ENCODE results near the gene BEST1.
A peak's percentile ranks its signal among the peaks of the same experiment; 100 is the strongest.

BEST1 gene

DNA sequence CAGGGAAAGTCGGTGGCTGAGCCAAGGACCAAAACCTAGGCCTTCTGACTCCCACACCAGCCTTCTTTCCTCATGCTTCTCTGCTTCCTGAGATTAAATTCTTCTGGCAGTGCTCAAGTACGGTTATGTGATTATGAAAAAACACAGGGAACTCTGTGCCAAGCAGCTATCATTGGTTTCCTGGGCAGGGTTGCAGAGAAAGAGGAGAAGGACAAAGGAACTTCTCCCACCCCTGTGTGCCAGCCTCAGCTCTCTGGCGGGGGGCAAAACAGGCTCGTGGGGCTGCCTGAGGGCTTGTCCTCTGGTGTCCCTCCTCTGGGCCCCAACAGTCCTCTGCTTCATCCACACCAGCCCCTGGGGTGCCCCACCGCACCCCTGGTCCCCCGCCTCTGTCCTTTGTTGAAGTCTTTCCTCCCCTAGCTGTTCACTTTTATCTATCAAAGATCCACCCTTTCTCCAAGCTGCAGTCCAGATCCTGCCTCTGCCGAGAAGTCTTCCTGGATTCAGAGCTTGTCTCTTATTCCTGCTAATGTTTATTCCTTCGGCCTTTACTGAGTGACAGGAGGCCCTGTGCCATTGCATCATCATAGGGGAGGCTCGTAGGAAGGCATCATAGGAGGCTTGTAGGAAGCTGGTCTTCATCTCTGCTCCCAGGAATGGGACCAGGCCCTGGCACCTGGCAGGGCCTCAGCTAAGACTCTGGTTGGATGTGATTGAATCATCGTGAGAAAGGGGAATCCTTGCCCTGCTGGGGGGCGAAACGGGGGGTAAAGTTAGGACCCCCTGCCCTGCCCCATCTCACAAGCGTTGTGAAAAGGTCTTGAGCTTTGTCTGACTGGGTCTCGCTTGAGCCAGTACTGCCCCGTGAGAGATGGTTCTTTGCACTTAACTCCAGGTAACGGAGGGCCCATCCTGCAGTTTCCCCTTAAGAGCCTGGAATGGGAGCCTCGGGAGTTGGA, 28.8 kb downstream of the BEST1 start:
- Histone ChIP-seq H3K36me3 (no peaks in the 10 kb centered on the region), H3K9me3 (no peaks in the 10 kb centered on the region), H3K27ac (peak overlapping the region; percentile 1), H3K4me3 (ENCODE audit: low read depth in 1 of 2, low read length in 1 of 2) (no peak overlapping the region), H3K27me3 (peaks cover 45% of the 10 kb centered on the region), H3K4me1 (ENCODE audit: control insufficient read depth in 1 of 2, insufficient read depth in 1 of 2, low read depth in 1 of 2, low read length in 1 of 2) (peaks cover under 1 to 8% of the 10 kb centered on the region in 2 experiments)
- TF ChIP-seq, protein P1, sequence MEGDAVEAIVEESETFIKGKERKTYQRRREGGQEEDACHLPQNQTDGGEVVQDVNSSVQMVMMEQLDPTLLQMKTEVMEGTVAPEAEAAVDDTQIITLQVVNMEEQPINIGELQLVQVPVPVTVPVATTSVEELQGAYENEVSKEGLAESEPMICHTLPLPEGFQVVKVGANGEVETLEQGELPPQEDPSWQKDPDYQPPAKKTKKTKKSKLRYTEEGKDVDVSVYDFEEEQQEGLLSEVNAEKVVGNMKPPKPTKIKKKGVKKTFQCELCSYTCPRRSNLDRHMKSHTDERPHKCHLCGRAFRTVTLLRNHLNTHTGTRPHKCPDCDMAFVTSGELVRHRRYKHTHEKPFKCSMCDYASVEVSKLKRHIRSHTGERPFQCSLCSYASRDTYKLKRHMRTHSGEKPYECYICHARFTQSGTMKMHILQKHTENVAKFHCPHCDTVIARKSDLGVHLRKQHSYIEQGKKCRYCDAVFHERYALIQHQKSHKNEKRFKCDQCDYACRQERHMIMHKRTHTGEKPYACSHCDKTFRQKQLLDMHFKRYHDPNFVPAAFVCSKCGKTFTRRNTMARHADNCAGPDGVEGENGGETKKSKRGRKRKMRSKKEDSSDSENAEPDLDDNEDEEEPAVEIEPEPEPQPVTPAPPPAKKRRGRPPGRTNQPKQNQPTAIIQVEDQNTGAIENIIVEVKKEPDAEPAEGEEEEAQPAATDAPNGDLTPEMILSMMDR (IDR thresholded peaks at IDR 0.05) = no peak

DNA sequence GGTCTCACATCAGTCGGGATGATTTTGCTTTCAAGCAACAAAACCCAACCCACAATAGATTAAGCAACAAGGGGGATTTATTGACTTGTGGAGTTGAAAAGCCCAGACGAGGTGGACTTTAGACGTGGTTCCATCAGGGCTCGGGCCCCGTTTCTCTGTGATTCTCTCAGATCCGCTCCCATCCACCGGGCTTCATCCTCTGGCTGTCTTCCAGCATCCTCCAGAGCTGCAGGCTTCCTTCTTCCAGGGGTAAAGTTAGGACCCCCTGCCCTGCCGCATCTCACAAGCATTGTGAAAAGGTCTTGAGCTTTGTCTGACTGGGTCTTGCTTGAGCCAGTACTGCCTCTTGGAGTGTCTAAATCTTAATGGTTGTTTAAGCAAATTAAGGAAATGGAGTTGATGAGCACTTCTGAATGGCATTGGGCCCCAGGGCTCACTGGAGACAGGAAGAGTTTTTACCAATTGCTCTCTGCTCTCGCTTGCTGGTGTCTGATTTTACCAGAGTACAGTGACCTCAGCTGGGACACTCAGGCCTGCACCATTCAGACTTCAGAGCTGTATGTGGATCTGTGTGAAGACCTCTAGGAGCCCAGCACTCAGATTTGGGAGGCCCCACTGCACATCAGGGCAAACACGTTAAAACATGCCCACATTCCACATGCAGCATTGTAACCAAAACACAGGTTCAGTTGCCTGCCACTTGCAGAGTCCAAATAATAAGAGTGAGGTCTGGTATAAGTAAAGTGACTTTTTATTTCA, 30.8 kb downstream of the BEST1 start:
- no peaks in the 10 kb centered on the region for H3K36me3 ChIP-seq
- H3K9me3 ChIP-seq = no peaks in the 10 kb centered on the region
- peaks cover 28% of the 10 kb centered on the region for H3K27me3 ChIP-seq
- no peak overlapping the region for H3K27ac ChIP-seq
- H3K4me3 ChIP-seq (ENCODE audit: low read depth in 1 of 2, low read length in 1 of 2) = no peak overlapping the region
- peaks cover 0 to 5% of the 10 kb centered on the region in 2 experiments for H3K4me1 ChIP-seq (ENCODE audit: control insufficient read depth in 1 of 2, insufficient read depth in 1 of 2, low read depth in 1 of 2, low read length in 1 of 2)
- TF ChIP-seq, protein P1 (IDR thresholded peaks at IDR 0.05) = no peak

DNA sequence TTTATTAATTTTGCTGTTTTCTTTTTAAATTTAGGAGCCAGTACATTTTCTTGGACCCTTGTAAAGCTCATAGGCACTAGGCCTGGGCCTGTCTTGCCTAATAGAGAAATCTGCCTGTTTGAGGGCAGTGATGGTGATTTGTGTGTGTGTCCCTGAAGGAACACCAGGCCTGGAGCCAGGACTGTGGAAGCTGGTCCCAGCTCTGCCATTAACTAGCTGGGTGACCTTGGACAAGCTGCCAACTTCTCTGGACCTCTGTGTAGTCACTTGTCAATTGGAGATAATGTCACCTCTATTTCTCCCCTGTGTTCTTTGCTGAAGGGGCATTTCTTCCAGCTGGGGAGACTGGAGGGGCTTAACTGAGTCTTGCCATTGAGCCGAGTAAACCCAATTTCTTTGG, 33.3 kb downstream of the BEST1 start:
- H3K9me3 ChIP-seq = no peaks in the 10 kb centered on the region
- H3K27me3 ChIP-seq = peaks cover 3% of the 10 kb centered on the region
- TF ChIP-seq, protein P1 (IDR thresholded peaks at IDR 0.05) = no peak
- H3K27ac ChIP-seq = no peak overlapping the region
- no peaks in the 10 kb centered on the region for H3K36me3 ChIP-seq
- H3K4me1 ChIP-seq (ENCODE audit: control insufficient read depth in 1 of 2, insufficient read depth in 1 of 2, low read depth in 1 of 2, low read length in 1 of 2) = no peaks in the 10 kb centered on the region
- H3K4me3 ChIP-seq (ENCODE audit: low read depth in 1 of 2, low read length in 1 of 2) = no peak overlapping the region

DNA sequence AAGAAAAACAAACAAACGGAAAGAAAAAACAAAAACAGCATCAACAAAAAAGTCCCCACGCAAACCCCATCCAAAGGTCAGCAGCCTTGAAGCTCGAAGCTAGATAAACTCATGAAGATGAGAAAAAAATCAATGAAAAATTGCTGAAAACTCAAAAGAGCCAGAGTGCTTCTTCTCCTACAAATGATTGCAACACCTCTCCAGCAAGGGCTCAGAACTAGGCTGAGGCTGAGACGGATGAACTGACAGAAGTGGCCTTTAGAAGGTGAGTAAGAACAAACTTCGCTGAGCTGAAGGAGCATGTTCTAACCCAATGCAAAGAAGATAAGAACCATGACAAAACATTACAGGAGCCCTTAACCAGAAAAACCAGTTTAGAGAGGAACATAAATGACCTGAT, 35.7 kb downstream of the BEST1 start:
- H3K27me3 ChIP-seq = peaks cover 9% of the 10 kb centered on the region
- H3K4me3 ChIP-seq (ENCODE audit: low read depth in 1 of 2, low read length in 1 of 2) = no peak overlapping the region
- no peaks in the 10 kb centered on the region for H3K9me3 ChIP-seq
- TF ChIP-seq, protein P1 (IDR thresholded peaks at IDR 0.05) = no peak
- no peaks in the 10 kb centered on the region for H3K4me1 ChIP-seq (ENCODE audit: control insufficient read depth in 1 of 2, insufficient read depth in 1 of 2, low read depth in 1 of 2, low read length in 1 of 2)
- no peak overlapping the region for H3K27ac ChIP-seq
- H3K36me3 ChIP-seq = no peaks in the 10 kb centered on the region

DNA sequence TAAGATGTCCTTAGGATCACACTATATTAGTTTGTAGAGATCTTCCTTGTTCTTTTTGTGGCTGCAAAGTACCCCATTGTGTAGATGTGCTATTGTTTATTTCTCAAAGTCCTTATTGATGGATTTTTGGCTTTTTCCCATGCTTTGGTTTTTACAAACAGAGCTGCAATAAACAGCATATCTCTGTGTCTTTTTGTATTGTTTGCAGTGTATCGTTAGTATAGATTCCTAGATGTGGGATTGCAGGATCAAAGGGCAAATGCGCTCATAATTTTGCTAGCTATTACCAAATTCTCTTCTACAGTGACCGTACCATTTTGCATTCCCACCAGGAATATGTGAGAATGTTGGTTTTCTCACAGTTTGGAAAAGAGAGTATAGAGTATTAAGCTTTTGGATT, 44.8 kb downstream of the BEST1 start:
- H3K27ac ChIP-seq = no peak overlapping the region
- H3K27me3 ChIP-seq = no peaks in the 10 kb centered on the region
- H3K36me3 ChIP-seq = no peaks in the 10 kb centered on the region
- H3K9me3 ChIP-seq = no peaks in the 10 kb centered on the region
- peaks cover 8% of the 10 kb centered on the region in 2 experiments for H3K4me1 ChIP-seq (ENCODE audit: control insufficient read depth in 1 of 2, insufficient read depth in 1 of 2, low read depth in 1 of 2, low read length in 1 of 2)
- H3K4me3 ChIP-seq (ENCODE audit: low read depth in 1 of 2, low read length in 1 of 2) = no peak overlapping the region
- TF ChIP-seq, protein P1 (IDR thresholded peaks at IDR 0.05) = no peak
